Uterus (tissue), 2 donors: ENCODE measurements around the gene PCDHGB2.
"Not testable (repeated sequence)": the region's sequence is repeated elsewhere in the genome, so short reads cannot be mapped to it uniquely, and the experiment has no call there.

Experiments used
- CTCF ChIP-seq, 4 experiments: fragments of 200-600 bp in 2 of 4; fragments of 450-650 bp in 2 of 4; sonication (generic) in 2 of 4; IDR thresholded peaks; one replicate each; pipeline ENCODE4 v1.5.1; 2016 to 2019; ENCODE audit warnings: antibody characterized with exemption in 4 of 4, mild to moderate bottlenecking in 2 of 4, moderate library complexity in 1 of 4
- POLR2A ChIP-seq, 2 donors: fragments of 450-650 bp; IDR thresholded peaks; one replicate each; pipeline ENCODE4 v1.6.1; 2016; ENCODE audit warnings: antibody characterized with exemption in 2 of 2, mild to moderate bottlenecking in 1 of 2, moderate library complexity in 1 of 2

DNA sequence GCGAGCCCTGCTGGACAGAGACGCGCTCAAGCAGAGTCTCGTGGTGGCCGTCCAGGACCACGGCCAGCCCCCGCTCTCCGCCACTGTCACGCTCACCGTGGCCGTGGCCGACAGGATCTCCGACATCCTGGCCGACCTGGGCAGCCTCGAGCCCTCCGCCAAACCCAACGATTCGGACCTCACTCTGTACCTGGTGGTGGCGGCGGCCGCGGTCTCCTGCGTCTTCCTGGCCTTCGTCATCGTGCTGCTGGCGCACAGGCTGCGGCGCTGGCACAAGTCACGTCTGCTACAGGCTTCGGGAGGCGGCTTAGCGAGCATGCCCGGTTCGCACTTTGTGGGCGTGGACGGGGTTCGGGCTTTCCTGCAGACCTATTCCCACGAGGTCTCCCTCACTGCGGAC is 27.2 kb upstream of the PCDHGB2 start:
- TF ChIP-seq CTCF, POLR2A (IDR thresholded peaks at IDR 0.05): not testable (repeated sequence)
